ENCODE measurements around the gene CASP9.
A peak's percentile ranks its signal among the peaks of the same experiment; 100 is the strongest.
"Not testable (repeated sequence)": the region's sequence is repeated elsewhere in the genome, so short reads cannot be mapped to it uniquely, and the experiment has no call there.

Gene CASP9

DNA sequence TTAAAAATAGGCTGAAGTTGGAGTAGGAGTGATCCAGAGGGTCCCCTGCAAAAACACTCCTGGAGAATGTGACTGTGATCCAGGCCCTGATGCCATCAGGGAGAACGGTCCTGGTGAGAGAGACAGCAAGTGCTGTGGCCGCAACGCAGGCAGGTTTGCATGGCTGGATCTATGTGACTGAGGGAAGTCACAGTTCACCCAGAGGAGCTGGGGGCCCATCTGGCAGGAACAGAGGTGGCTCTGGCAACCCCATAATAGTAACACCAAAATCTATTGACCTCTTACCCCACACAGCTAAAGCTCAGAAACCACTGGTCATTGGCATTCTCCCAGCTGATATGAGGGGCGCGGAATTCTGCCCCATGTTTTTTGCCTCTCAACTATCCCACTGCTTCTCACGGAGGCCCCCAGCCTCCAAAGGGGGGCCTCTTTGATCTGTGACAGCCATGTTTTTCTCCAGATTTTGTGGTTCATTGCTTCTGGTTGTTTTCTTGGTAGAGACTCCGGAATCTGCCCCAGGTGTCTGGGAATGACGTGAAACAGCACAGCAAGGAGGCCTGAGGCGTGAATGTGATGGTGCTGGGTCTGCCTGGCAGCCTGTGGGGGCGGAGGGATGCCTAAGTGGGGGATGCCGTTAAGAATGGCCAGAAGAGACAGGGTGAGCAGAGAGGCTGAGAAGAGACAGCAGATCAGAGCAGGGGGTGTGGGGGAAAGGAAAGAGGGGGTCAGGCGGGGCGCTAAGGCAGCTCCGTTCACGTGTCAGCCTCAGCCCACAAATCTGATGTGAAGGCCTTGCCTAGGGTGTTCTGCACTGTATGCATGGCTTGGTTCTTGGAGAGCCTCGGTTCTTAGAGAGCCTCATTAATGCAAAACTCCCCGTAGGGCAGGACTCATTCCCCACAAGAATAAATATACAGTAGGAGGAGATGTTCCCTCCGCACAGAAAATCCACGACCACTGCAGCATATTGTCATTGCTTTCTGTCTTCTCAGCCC, 23.5 kb downstream of the CASP9 start:
- DNase-seq: no peak

DNA sequence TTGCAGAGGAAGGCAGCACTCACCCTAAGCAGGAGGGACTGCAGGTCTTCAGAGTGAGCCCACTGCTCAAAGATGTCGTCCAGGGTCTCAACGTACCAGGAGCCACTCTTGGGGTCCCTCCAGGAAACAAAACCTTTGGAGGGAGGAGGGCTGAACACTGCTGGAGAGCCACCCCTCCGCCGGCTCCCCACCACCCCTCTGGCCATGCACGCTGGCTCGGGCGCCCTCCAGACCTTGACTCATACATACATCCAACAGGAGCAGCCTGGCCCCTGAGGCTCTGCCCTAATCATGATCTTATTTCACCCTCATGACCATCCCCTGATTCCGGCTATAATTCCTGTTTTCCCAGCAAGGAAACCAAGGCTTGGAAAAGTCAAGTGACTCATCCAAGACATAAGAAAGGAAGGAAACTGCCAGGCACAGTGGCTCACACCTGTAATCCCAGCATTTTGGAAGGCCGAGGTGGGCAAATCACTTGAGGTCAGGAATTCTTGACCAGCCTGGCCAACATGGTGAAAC, 30.1 kb downstream of the CASP9 start:
- DNase-seq: no peak

DNA sequence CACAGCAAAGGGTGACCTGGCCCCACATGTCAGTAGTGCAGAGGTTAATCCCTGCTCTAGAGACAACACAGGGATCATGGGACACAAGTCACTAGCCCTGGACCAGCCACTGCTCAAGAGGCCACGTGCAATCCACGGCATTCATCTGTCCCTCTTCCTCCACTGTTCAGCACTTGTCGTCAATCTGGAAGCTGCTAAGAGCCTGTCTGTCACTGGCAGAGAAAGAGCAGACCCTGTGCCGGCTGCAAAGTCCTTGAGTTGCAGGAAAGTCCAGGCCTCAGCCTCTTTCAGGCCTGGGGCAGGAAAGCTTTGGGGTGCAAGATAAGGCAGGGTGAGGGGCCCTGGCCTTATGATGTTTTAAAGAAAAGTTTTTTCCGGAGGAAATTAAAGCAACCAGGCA, 31.4 kb downstream of the CASP9 start:
- no peak for DNase-seq

DNA sequence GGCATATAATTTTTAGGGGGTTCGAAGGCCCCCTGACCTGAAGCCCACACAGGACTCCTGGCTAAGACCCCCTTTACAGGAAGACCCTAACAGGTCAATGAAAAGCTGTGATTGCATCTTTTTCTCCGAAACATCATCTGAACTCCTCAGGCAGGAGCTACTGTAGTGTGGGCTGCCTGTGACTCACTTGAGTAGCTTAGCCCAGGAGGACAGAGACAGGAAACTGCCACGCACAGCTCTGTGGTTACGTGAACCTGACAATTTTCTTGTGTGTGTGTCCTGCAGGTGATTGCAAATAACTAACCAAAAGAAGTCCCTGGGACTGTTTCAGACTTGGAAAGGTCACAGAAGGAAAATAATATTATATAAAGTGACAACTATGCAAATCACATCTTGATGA, 33.0 kb downstream of the CASP9 start:
- DNase-seq: peak in 1 of 5 donors; percentile 53

DNA sequence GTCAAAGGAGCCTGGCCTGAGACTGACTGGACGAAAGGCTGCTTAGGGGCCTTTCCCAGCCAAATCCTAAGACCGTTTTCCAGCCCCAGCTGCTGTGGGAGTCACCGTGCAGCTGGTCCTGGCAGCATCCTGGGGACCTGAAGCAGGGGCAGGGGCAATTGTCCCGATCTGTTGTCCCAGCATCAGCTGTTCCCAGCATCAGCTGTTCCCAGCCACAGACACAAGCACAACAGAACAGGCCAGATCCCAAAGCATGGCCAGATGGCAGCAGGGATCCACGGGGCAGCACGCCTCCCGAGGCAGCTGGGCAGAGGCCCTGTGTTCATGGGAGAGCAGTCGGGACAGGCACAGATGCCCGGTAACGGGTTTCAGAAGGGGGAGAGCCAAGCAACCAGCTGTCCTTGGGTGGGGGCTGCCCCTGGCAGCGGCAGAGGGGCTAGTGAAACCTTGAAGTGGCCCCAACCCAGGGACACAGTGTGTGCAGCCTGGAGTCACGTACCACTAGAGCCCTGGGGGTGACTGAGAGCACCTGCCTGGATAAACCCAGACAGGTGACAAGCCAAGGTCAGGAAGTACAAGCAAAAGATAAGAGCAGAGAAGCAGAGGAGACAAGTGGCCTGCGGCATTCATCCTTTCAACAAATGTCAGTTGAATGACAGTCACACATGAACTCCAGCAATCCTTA, 34.8 kb downstream of the CASP9 start:
- no peak for DNase-seq

DNA sequence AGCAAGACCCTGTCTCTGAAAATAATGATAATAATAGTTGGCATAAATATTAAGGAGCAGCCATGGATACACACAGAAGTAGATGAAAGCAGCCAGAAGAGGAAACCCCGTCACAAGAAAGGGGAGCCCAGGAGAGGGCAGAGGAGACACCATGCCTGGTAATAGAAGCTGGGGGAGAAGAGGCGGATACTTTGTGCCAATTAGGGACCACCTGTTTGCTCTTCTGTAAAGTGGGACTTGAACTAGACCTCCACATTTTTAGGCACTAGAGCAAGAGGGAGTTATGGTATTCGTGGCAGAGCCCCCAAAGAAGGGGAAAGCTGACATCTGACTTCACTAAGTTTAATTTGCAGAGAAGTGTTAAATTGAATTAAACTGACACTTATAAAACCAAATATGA, 35.6 kb downstream of the CASP9 start:
- no peak for DNase-seq

DNA sequence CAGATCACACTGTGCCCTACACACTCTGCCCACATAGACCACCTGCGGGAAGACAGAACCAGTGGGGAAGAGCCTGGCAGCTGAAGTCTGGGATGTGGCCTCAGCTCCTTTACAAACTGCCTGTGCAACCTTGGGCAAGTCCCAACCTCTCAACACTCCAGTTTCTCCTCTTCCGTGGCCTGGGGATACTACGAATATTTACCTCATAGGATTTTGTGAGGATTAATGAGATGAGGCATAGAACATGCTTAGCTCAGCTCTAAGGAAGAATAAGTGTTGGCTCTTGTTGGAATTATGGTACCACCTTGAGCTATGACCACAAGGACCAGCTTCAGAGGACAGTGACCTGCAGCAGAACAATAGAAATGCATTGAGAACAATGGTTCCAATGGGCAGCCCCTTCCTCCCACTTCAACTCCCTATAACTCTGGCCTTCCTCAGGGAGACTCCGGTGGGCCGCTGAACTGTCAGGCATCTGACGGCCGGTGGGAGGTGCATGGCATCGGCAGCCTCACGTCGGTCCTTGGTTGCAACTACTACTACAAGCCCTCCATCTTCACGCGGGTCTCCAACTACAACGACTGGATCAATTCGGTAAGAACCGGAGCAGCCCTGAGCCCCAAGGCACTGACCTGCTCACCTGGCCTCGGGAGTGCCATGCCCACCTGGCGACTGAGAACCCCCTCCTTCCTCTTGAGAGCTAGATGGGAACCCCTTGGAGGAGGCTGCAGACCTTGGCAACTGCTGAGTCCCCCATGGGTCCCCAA, 37.0 kb downstream of the CASP9 start:
- DNase-seq: not testable (repeated sequence)

DNA sequence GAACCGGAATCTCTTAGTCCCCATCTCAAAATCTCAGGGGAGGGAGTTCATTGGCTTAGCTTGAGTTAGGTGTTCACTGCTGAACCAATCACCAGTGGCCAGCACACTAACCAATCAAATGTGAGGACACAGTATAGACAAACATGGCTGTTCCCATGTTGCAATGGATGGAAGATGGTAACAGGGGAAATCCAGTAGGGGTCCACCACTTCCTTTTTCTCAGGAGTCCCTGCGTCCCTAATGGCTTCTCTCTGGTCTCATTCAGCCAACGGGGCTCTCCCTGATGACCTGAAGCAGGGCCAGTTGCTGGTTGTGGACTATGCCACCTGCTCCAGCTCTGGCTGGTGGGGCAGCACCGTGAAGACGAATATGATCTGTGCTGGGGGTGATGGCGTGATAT, 38.4 kb downstream of the CASP9 start:
- DNase-seq: no peak

DNA sequence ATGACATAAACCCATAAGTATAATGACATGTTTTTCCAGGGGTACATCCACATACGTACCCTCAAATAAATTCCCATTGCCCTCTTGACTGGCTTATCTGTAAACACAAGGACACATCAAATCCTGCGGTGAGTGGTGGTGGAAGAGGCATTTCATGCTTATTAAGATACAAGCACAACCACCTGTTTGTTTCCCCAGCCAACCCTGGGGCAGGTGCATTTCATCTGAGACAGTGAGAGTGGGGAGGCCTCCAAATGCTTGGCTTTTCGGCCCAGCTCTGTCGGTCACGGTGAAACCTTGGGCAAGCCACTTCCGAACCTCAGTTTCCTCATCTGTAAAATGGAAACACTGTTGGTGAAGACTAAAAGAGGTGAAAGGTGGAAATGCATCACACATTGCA, 39.6 kb downstream of the CASP9 start:
- not testable (repeated sequence) for DNase-seq

DNA sequence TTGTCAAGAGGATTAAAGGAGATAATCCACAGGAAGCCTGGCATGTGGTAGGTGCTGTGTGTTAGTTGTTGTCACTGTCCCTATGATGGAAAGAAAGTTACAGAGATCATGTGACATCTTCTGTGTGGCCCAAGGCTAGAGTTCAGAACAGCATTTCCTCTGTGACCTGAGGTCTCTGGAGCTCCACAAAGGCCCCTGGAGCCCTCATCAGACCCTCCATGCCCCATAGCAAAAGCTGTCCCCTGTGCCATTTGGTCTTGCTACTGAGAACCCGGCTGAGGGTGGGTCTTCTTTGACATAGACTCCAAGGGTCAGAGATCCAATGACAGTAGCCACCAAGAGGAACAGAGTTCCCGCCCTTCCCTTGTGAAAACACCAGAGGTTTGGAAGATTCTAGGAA, 40.0 kb downstream of the CASP9 start:
- DNase-seq: no peak

DNA sequence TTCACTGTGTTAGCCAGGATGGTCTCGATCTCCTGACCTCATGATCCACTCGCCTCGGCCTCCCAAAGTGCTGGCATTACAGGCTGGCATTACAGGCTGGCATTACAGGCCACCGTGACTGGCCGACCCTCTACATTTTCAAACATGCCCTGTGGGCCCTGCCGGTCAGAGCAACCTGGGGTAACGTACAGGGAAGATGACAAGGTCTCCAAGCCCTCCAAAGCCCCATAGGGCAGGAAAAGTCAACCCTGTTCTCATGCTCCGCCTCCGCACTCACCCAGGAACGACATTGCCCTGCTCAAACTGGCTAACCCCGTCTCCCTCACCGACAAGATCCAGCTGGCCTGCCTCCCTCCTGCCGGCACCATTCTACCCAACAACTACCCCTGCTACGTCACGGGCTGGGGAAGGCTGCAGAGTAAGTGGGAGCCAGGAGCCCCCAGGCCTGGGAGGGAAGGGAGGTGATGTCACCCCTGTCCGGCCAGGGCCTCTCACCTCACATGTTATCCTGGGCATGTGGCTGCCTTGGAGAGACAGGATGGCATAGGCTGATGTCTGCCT, 41.0 kb downstream of the CASP9 start:
- DNase-seq: not testable (repeated sequence)

DNA sequence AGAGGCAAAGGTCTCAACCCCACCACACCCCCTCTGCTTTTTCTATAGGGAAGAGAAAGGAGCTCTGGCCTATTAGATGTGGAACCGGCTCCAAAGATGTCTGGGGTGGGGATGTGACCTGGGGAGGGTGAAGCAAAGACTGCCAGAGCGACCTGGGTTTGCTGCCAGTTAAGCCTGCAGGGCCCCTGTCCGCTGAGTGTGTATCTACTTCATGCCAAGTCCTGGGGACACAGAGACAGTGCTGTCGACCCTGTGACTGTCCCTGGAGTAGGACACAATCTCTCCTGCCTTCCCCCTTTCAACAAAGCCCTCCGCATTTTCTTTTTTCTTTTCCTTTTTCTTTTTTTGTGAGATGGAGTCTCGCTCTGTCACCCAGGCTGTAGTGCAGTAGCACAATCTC, 41.6 kb downstream of the CASP9 start:
- not testable (repeated sequence) for DNase-seq

DNA sequence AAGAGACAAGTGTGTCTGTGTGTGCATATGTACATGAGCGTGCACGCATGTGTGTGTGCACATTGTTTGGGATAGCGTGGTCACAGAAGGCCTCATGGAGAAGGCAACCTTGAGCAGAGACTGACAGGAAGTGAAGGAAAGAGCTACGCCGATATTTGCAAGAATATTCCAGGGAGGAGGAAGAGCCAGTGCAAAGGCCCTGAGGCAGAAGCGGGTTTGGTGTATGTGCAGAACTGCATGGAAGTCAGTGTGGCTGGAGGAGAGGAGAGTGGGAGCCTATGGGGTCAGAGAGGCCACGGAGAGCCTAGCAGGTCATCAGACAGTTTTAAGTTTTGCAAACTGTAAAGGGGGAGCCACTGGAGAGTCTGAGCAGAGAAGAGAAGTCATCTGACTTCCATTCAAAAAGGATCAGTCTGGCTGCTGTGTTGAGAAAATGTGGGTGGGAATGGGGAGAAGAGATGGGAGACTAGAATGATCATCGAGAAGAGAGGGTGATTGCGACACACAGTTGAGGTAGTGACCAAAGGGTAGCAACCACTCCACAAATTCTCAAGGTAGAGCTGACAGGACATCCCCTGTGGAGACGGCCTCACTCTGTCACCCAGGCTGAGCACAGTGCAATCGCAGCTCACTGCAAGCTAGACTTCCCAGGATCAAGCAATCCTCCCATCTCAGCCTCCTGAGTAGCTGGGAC, 44.2 kb downstream of the CASP9 start:
- no peak for DNase-seq

DNA sequence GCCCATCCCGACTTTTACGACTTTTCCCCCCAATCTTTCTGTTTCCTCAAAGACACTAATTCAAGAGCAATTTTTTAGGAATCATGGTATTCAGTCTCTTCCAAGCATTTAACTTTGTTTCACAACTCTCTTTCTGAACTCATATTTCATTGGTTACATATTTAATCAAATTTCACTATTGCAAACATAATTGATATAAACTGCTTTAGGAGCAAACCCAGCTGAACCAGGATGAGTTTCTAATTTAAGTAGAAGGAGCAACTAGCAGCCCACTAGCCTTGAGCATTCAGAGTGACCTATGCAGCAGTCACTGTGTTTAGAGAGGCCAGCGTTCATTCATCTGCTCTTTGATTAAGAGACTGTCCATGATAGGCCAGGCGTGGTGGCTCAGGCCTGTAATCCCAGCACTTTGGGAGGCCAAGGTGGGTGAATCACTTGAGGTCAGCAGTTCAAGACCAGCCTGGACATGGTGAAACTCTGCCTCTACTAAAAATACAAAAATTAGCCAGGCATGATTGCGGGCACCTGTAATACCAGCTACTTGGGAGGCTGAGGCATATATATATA, 46.3 kb downstream of the CASP9 start:
- no peak for DNase-seq

DNA sequence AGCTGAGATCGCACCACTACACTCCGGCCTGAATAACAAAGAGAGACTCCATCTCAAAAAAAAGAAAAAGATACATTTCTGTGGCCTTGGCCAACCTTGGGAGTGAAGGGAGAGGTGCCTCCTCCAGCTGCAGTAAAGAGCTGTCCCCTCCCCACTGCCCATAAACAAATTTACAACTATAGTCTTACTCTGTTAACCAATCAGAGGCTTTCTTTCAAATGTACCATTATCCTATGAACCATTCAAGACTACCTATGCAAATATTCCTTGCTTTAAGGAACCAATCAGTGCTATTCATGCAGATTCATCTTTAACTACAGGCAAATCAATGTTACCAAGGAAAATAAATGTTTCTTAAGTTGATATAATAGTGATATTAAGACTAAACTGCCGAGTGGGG, 47.1 kb downstream of the CASP9 start:
- no peak for DNase-seq

DNA sequence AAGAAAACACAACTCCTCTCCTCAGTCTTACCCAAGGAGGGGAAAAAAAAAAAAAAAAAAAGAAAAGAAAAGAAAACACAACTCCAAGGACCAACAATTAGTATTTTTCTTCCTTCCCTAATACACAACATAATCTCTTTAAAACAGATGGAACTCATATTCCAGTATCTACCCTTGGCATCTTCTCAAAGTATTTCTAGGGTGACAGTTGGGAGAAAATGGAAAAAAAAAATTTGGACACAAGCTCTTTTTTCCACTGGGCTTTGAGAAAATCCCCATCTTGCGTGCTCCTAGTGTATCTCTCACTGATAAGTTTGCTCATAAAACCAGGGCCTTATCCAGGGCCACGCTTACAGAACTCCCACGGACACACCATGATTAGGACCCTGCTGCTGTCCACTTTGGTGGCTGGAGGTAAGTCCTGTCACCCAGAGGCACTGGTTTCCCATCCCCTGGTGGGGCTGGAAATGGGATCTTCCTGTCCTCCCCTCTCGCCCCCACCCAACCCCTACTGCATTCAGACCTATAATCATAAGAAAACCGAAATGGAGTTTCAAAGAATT, 48.2 kb downstream of the CASP9 start, which contains the start of gene CELA2B:
CELA2B (plus strand) TSS at position 353 of the 563 bp plus-strand sequence; CDS start at position 375, 22 bp downstream.
- no peak for DNase-seq

DNA sequence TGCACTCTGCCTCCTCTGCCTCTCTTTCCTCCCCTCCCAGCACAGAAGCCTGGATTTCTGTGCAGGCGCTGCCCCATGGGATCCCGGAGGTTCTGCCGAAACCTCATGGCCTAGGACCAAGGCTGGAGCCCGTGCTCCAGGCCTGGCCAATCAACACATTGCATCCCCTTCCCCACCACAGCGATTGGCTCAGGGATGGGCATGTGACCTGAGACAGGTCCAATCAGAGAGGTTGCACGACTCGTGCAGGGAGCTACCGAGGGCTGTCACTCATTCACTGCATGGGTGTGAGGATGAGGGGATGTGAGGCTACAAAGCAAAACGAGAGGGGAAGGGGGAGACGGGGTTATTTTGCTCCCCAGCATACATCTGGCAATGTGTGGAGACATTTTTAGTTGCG, 51.4 kb downstream of the CASP9 start:
- no peak for DNase-seq

DNA sequence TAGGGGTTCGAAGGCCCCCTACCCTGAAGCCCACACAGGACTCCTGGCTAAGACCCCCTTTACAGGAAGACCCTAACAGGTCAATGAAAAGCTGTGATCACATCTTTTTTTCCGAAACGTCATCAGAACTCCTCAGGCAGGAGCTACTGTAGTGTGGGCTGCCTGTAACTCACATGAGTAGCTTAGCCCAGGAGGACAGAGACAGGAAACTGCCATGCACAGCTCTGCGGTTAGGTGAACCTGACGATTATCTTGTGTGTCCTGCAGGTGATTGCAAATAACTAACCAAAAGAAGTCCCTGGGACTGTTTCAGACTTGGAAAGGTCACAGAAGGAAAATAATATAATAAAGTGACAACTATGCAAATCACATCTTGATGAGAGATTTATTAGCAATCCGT, 52.3 kb downstream of the CASP9 start:
- DNase-seq: not testable (repeated sequence)

DNA sequence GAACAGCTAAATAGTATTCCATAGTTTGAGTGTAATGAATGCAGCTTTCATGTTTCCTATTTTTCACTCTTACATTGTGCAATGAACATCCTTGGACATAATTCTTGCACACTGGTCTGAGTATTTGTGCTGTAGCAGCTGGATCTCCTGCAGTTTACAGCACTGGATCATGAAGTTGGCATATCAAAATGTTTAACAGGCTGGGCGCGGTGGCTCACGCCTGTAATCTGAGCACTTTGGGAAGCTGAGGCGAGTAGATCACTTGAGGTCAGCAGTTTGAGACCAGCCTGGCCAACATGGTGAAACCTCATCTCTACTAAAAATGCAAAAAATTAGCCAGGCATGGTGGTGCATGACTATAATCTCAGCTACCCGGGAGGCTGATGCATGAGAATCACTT, 52.9 kb downstream of the CASP9 start:
- DNase-seq: not testable (repeated sequence)

DNA sequence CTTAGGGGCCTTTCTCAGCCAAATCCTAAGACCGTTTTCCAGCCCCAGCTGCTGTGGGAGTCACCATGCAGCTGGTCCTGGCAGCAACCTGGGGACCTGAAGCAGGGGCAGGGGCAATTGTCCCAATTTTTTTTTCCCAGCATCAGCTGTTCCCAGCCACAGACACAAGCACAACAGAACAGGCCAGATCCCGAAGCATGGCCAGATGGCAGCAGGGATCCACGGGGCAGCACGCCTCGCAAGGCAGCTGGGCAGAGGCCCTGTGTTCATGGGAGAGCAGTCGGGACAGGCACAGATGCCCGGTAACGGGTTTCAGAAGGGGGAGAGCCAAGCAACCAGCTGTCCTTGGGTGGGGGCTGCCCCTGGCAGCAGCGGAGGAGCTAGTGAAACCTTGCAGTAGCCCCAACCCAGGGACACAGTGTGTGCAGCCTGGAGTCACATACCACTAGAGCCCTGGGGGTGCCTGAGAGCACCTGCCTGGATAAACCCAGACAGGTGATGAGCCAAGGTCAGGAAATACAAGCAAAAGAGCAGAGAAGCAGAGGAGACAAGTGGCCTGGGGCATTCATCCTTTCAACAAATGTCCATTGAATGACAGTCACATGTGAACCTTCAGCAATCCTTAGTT, 54.1 kb downstream of the CASP9 start:
- DNase-seq: not testable (repeated sequence)

DNA sequence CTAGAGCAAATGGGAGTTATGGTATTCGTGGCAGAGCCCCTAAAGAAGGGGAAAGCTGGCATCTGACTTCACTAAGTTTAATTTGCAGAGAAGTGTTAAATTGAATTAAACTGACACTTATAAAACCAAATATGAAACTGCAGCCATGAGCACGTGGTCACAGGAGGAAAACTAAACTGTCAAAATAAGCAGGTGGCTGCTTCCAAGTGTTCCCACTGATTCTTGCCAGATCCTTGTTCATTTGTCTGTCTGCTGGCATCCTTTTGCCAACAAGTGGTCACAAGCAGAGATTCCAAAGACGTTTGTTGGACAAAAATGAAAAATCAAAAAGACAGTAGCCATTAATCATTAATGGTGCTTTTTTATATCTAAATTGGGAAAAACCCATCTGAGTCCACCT, 54.7 kb downstream of the CASP9 start:
- no peak for DNase-seq
